Omental fat pad (tissue), 4 donors: Measurements from ENCODE around the gene RAB40C. TPM values are rescaled to one million over a fixed set of nuclear protein-coding genes. Genes with fewer than 3 reads are reported as not detected.

Source experiments
- ATAC-seq: fragments of 150-250 bp; one replicate; pipeline ENCODE4 v1.9.1; 2016; ENCODE audit warnings: mild to moderate bottlenecking, moderate library complexity; ENCODE audit not compliant: low FRiP score
- DNase-seq: peaks from one replicate; pipeline ENCODE4 v3.0.0-alpha.2; 2019; ENCODE audit warnings: low spot score
- total RNA-seq, 4 donors: library from RNA; depleted of rRNA; stranded (reverse); fragments of >200 nt; gene quantifications; one replicate each; pipeline ENCODE4 v1.1.0, GENCODE V29; 2016
- TF ChIP-seq, protein P1 (sequence below), 3 donors: fragments of 450-650 bp; IDR thresholded peaks; one replicate each; pipeline ENCODE4 v1.5.1; 2016 to 2017; ENCODE audit warnings: antibody characterized with exemption in 3 of 3, mild to moderate bottlenecking in 3 of 3, moderate library complexity in 2 of 3

The RAB40C gene
- total RNA-seq, 4 donors from 2014 or later, result 11.6 to 20.6 (median 14.8) TPM

DNA sequence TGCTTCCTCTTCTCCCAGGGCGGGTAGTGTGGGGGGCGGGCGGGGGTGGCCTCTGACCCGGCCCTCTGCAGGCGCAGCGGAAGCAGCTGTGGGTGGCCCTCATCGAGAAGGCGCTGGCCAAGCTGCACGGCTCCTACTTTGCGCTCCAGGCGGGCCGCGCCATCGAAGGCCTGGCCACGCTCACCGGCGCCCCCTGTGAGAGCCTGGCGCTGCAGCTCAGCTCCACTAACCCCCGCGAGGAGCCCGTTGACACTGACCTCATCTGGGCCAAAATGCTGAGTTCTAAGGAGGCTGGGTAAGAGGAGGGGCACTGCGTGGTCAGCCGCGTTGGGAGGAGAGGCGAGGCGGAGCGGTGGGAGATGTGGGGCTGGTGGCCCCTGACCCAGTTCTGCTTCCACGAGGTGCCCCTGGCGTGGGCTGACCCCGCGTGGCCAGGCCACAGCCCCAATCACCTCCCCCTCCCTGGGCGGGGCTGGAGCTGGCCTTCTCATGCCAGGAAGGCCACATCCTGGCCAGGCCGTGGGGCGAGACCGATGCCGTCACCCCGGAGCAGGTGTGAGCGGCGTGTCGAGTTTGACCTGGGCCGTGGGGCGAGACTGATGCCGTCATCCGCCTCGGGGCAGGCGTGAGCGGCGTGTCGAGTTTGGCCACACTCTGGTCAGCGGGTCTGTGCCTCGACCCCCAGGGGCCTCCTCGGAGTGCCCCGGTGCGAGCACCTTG lies 40.2 kb upstream of the RAB40C start:
- TF ChIP-seq, protein P1, sequence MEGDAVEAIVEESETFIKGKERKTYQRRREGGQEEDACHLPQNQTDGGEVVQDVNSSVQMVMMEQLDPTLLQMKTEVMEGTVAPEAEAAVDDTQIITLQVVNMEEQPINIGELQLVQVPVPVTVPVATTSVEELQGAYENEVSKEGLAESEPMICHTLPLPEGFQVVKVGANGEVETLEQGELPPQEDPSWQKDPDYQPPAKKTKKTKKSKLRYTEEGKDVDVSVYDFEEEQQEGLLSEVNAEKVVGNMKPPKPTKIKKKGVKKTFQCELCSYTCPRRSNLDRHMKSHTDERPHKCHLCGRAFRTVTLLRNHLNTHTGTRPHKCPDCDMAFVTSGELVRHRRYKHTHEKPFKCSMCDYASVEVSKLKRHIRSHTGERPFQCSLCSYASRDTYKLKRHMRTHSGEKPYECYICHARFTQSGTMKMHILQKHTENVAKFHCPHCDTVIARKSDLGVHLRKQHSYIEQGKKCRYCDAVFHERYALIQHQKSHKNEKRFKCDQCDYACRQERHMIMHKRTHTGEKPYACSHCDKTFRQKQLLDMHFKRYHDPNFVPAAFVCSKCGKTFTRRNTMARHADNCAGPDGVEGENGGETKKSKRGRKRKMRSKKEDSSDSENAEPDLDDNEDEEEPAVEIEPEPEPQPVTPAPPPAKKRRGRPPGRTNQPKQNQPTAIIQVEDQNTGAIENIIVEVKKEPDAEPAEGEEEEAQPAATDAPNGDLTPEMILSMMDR (IDR thresholded peaks at IDR 0.05), result no peak
- ATAC-seq (no peak), DNase-seq (no peak)

DNA sequence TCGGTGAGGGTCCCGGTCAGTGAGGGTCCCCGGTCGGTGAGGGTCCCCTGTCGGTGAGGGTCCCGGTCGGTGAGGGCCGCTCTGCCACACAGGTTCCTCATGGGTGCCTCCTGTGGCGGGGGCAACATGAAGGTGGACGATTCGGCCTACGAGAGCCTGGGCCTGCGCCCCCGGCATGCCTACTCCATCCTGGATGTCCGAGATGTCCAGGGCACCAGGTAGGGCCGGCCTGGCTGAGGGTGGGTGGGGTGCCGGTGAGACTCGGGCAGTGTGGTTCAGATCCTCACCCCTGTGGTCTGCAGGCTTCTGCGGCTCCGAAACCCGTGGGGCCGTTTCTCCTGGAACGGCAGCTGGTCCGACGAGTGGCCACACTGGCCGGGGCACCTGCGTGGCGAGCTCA lies 38.7 kb upstream of the RAB40C start:
- TF ChIP-seq, protein P1 (IDR thresholded peaks at IDR 0.05), result no peak
- no peak for ATAC-seq
- no peak for DNase-seq

DNA sequence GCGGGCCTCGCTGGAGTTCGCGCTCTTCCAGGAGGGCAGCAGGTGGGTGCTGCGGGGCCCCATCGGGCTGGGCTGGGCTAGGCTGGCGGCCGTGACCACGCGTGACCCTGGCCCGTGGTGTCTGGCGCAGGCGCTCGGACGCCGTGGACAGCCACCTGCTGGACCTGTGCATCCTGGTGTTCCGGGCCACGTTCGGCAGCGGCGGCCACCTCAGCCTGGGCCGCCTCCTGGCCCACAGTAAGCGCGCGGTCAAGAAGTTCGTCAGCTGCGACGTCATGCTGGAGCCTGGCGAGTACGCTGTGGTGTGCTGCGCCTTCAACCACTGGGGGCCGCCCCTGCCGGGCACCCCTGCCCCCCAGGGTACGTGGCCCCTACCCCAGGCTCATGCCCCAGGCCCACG lies 37.7 kb upstream of the RAB40C start:
- ATAC-seq (no peak), DNase-seq (no peak)
- TF ChIP-seq, protein P1 (IDR thresholded peaks at IDR 0.05), result no peak

DNA sequence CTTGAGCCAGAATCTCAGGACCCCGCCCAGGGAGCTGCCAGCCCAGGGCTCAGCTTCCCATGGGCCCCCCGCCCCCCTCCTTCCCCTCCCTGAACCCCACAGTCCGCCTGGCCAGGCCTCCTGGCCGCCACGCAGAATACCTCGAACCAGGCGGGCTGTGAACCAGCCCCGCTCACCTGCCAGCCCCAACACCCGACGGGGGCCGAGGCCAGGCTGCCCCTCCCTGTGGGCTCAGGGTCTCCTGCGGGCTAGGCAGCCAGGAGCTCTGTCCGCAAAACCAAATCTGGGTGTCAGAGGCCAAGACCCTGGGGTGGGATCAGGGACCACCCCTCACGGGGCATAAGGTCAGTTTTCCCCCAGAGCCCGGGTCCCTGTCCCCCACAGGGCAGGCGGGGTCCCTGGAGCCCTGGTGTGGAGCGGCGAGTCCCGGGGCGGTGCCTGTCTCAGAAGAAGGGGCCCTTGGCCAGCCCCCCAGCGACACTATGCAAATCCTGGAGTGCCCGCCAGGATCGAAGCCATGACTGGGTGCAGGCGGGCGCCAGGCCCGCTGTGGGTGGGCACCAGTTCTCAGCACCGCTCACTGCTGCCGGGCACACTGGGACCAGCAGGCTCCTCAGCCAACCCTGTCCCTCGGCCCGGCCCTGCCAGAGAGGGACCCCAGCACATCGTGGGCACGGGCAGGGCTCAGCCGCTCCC lies 36.1 kb upstream of the RAB40C start:
- TF ChIP-seq, protein P1 (IDR thresholded peaks at IDR 0.05), result no peak
- ATAC-seq, result no peak
- DNase-seq, result no peak

DNA sequence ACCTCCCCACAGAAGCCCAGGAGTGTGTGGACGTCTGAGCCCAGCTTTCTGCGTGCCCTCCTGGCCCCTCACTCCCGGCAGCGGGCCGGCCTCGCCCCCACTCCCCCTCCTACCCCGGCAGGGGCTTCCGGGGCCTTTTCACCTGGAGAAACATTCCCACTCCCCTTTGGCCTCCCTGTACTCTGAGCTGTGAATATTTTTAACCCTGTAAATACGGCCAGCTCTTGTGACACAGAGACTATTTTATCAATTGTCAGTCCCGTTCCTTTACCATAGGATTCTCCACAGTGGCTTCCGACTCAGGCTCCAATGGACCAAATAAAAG lies 35.6 kb upstream of the RAB40C start:
- no peak for DNase-seq
- TF ChIP-seq, protein P1 (IDR thresholded peaks at IDR 0.05), result no peak
- ATAC-seq, result no peak

DNA sequence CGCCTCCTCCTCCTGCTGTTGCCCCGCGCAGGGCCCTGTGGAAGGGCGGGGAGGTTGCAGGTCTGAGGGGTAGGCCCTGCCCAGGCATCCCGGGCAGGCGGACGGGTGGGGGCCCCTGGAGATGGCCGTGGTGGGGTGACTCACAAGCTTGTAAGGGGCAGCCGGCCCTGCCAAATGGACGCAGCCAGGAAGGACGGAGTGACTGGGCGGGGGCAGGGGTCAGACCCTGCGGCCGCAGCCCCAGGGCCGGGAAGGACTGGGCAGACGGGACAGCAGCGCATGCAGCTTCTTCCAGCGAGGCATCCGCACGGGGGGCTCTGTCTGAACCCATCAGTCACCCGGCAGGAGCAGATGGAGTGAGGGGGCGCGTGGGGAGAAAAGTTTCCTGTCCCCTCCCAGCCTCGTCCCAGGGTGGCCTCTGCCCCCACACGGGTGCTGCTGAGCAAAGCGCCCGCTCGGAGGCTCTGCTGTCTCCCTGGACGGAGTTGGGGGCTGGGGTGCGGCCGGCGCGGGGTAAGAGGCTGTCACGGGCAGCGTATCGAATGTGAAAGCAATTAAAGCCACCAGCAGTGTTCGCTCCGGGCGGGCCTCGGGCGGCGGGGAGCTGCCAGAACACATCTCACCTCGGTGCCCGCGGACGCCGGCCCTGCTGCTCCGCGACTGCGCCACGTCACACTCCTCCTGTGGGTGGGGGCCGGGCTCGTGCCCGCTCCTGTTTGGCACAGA lies 35.1 kb upstream of the RAB40C start:
- TF ChIP-seq, protein P1 (IDR thresholded peaks at IDR 0.05), result no peak
- no peak for ATAC-seq
- no peak for DNase-seq
